Heart right ventricle (tissue), 16 donors: ENCODE measurements around the gene FGD1. TPM values are rescaled to one million over a fixed set of nuclear protein-coding genes. Genes with fewer than 3 reads are reported as not detected.

Experiments used
- ATAC-seq, 8 donors: fragments of 200-7000 bp; cut with Tn5 transposase; one replicate each; pipeline ENCODE4 v1.9.1; 2020; ENCODE audit warnings: mild to moderate bottlenecking in 8 of 8, moderate library complexity in 8 of 8, moderate number of reproducible peaks in 1 of 8
- DNase-seq, 2 donors: peaks; one replicate each; pipeline ENCODE4 v3.0.0-alpha.2; 2020
- H3K27ac ChIP-seq, 10 donors: fragments of 200-600 bp; sonication (generic) in 2 of 10; one replicate each; pipeline versions ENCODE4 v1.5.0 to v1.8.0; 2020 to 2022; ENCODE audit warnings: mild to moderate bottlenecking in 3 of 10
- H3K27me3 ChIP-seq, 7 donors: fragments of 200-600 bp; one replicate each; pipeline ENCODE4 v1.8.0; 2021 to 2022; ENCODE audit warnings: mild to moderate bottlenecking in 2 of 7
- H3K36me3 ChIP-seq, 9 donors: fragments of 200-600 bp; sonication (generic) in 1 of 9; one replicate each; pipeline versions ENCODE4 v1.5.0 to v1.8.0; 2020 to 2022; ENCODE audit warnings: mild to moderate bottlenecking in 2 of 9
- H3K4me1 ChIP-seq, 9 donors: fragments of 200-600 bp; sonication (generic) in 1 of 9; one replicate each; pipeline versions ENCODE4 v1.5.0 to v1.8.0; 2020 to 2022; ENCODE audit warnings: mild to moderate bottlenecking in 4 of 9
- H3K4me3 ChIP-seq, 10 donors: fragments of 200-600 bp; sonication (generic) in 2 of 10; one replicate each; pipeline versions ENCODE4 v1.5.0 to v1.8.0; 2020 to 2022; ENCODE audit warnings: mild to moderate bottlenecking in 7 of 10, moderate library complexity in 2 of 10
- H3K9me3 ChIP-seq, 11 donors: fragments of 200-600 bp in 10 of 11; sonication (generic) in 2 of 11; one replicate each; pipeline versions ENCODE4 v1.5.0 to v1.8.0; 2013 to 2022; ENCODE audit warnings: mild to moderate bottlenecking in 2 of 11, control low read depth in 1 of 11, moderate library complexity in 1 of 11
- CTCF ChIP-seq, 9 donors: fragments of 200-600 bp; sonication (generic) in 2 of 9; IDR thresholded peaks; one replicate each; pipeline versions ENCODE4 v1.5.0 to v1.8.0; 2021 to 2022; ENCODE audit warnings: antibody characterized with exemption in 9 of 9, mild to moderate bottlenecking in 5 of 9, moderate library complexity in 1 of 9
- WGBS, 2 donors: extraction: QIAGEN DNeasy Blood & Tissue Kit; methylation state at CpG; one replicate each; pipeline ENCODE4 v1.1.7; 2013; ENCODE audit warnings: inconsistent platforms in 1 of 2; 5-methylcytosine and 5-hydroxymethylcytosine counted together
- intact Hi-C, 10 donors: fragments of 100-400 bp; cut with DNase I; formaldehyde crosslinking; loops; one replicate each; pipeline versions ENCODE4 v1.11.1 to v1.14.2; 2022
- polyA plus RNA-seq, 2 donors: library from polyadenylated mRNA; stranded (reverse); fragments of 200-250 nt; gene quantifications; one replicate each; pipeline ENCODE4 v1.2.3, GENCODE V29; 2013
- total RNA-seq, 10 donors: library from RNA; stranded (reverse); fragmentation: NEBNext Ultra II Directional in 3 of 10; extraction: Animal tissue kit (Norgen Biotek cat#: 25700) in 3 of 10; gene quantifications; one replicate each; pipeline versions ENCODE4 v1.2.1 to v1.2.4, GENCODE V29; 2021 to 2023
- donor health status: Arrhythmogenic right ventricular cardiomyopathy.
- donor health status: ischemic (EF 13 %, LVEDD 7.1; RV severe dilation, severe dysfunction).
- donor health status: healthy with polysubstance abuse.
- donor health status: DM: no; HTN: yes; CAD: no.
- donor health status: DM: no; HTN: no; CAD: no.
- donor health status: ischemic (EF 25% LVEDD 6.9; RV normal size, moderate dysfunction).
- donor health status: ischemic (EF 25% LVEDD 5.7; RV mildly dilated, moderate dysfunction).
- donor health status: healthy.
- donor health status: DM: yes; HTN: yes; CAD: no.
- donor health status: Ischemic cardiomyopathy.
- donor health status: ischemic (EF 35%, LVEDD 5.7; RV mildly dilated, moderate dysfunction).
- donor health status: nonischemic (EF 11% LVEDD 7.7; RV severe dilation, severe dysfunction).
- donor health status: DM: yes; HTN: yes; CAD: no.
- donor health status: PGD.
- donor health status: ischemic (EF 29% LVEDD 5.4; RV normal size, mild dysfunction).
- donor health status: nonischemic (EF 23%, LVEDD 6.1; RV moderate dilation, normal function).

The FGD1 gene
- total and polyA plus RNA-seq, 12 donors, result 2.8 to 6.6 (median 5.1) TPM

DNA sequence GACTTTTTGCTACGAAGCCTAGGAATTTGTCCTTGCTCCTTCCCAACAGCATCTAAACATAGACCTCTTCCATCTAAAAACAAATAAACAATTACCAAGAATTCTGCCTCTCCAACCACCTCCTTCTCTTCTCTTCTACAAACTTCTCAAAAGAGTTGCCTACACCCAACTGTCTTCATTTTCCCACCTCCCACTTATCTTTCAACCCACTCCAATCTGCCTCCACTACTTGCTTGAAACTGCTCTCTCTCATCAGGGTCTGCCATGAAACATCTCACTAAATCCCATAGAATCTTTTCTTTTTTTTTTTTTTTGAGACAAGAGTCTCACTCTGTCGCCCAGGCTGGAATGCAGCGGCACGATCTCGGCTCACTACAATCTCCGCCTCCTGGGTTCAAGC, 902 bp upstream of the FGD1 start:
- H3K36me3 ChIP-seq, result no peaks in the 10 kb centered on the region
- intact Hi-C loops, result loop anchor here in 1 of 10 donors (10.0 kb wide), 1 partner anchor 52 kb away; the partner anchor contains the start of gene TSR2
- ATAC-seq, result no peak
- no peak overlapping the region for H3K4me3 ChIP-seq
- peak overlapping the region in 2 of 10 donors; percentile 76 to 77 for H3K27ac ChIP-seq
- TF ChIP-seq CTCF (IDR thresholded peaks at IDR 0.05), result no peak
- DNase-seq, result no peak
- no peaks in the 10 kb centered on the region for H3K9me3 ChIP-seq
- H3K4me1 ChIP-seq, result peaks cover 0 to 15% (median 0%) of the 10 kb centered on the region in 9 donors
- 71 to 88% methylated on average over 6 of the region's 6 CpGs for WGBS, 2 donors
- H3K27me3 ChIP-seq, result peaks cover 0 to 50% (median 0%) of the 10 kb centered on the region in 7 donors

GRCh38 chrX:54496517-54496852, 451 bp upstream of the FGD1 start:
- Histone ChIP-seq H3K36me3 (no peaks in the 10 kb centered on the region), H3K4me3 (peak overlapping the region in 9 of 10 donors; percentile 57 to 76 (median 66)), H3K27ac (peak overlapping the region in 7 of 10 donors; percentile 10 to 78 (median 68)), H3K4me1 (peaks cover 0 to 15% (median 0%) of the 10 kb centered on the region in 9 donors), H3K9me3 (no peaks in the 10 kb centered on the region), H3K27me3 (peaks cover 0 to 50% (median 0%) of the 10 kb centered on the region in 7 donors)
- 39 to 44% methylated on average over 5 of the region's 5 CpGs for WGBS, 2 donors
- ATAC-seq (peak in 2 of 8 donors; percentile 4 to 26), DNase-seq (no peak)
- TF ChIP-seq CTCF (IDR thresholded peaks at IDR 0.05), result no peak
- intact Hi-C loops, result loop anchor here in 1 of 10 donors (10.0 kb wide), 1 partner anchor 52 kb away; the partner anchor contains the start of gene TSR2

DNA sequence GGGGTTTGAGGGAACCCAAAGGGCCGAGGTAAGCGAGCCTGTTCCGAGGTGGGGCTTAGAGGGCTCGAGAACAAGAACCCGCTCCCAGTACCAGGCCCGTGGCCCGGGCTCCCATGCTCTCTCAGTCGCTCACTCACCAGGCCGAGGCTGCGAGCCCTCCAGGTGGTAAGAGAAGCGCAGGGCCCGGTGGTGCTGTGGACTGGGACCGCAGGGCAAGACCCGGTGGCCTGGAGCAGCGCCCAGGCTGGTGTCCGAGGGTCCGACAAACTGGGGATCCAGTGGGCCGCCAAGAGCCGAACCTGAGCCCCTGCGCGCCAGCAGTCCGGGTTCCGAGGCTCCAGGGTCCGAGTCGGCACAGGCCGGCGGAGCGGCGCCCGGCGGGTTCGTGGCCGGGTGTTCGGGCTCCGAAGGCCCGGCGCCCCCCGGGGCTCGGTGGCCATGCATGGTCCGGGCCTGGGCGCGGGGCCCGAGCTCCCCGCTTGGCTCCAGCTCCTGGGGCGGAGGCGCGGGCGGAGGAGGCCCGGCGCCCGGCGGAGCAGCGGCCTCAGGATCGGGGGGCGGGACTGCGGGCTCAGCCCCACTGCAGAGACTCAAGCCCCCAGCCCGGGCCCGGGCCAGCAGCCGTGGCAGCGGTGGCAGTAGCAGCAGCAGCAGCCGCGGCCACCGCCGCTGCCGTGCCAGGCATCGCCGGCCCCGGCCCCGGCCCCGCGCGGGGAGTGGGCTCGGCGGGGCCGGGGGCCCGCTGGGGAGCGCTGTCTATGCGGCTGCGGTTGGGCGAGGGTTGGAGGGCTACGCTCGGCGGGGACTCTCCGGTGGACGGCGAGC, 833 bp downstream of the FGD1 start:
- intact Hi-C loops, result loop anchor here in 1 of 10 donors (10.0 kb wide), 1 partner anchor 50 kb away; the partner anchor contains the start of gene TSR2

More for the DNA sequence above, 833 bp downstream of the FGD1 start:
- DNase-seq (peak in 1 of 2 donors; percentile 29), ATAC-seq (peak; percentile 28 to 59 (median 42))
- no peaks in the 10 kb centered on the region for H3K36me3 ChIP-seq
- H3K4me3 ChIP-seq, result peak overlapping the region; percentile 41 to 76 (median 66)
- H3K27ac ChIP-seq, result peak overlapping the region in 9 of 10 donors; percentile 52 to 78 (median 71)
- no peak for TF ChIP-seq CTCF (IDR thresholded peaks at IDR 0.05)
- H3K4me1 ChIP-seq, result peaks cover 0 to 15% (median 0%) of the 10 kb centered on the region in 9 donors
- peaks cover 0 to 50% (median 0%) of the 10 kb centered on the region in 7 donors for H3K27me3 ChIP-seq
- H3K9me3 ChIP-seq, result no peaks in the 10 kb centered on the region
- 0 to 1% methylated on average over 41 to 68 of the region's 86 CpGs for WGBS, 2 donors
